Retina (tissue), 1 donor: Measurements from ENCODE around the gene MTLN.
"Not testable (repeated sequence)": the region's sequence is repeated elsewhere in the genome, so short reads cannot be mapped to it uniquely, and the experiment has no call there.

Source experiments
- DNase-seq: peaks from one replicate; pipeline ENCODE4 v3.0.0-alpha.2; 2016

Gene MTLN

GRCh38 chr2:110198016-110198415 lies 14.3 kb downstream of the MTLN start:
- DNase-seq, result no peak

- no peak for DNase-seq
Observed at GRCh38 chr2:110197452-110197851, 14.9 kb downstream of the MTLN start.

GRCh38 chr2:110190169-110190568 lies 22.2 kb downstream of the MTLN start:
- not testable (repeated sequence) for DNase-seq

- no peak for DNase-seq
Observed at GRCh38 chr2:110182449-110182848, 29.9 kb downstream of the MTLN start.

GRCh38 chr2:110180036-110180435 lies 32.3 kb downstream of the MTLN start:
- DNase-seq, result no peak

- DNase-seq, result no peak
Observed at GRCh38 chr2:110173523-110173922, 38.8 kb downstream of the MTLN start.

- DNase-seq, result no peak
Observed at GRCh38 chr2:110172506-110172905, 39.8 kb downstream of the MTLN start.

GRCh38 chr2:110170102-110170501 lies 42.2 kb downstream of the MTLN start:
- DNase-seq, result no peak

GRCh38 chr2:110167326-110168000 lies 44.9 kb downstream of the MTLN start:
- no peak for DNase-seq

- DNase-seq, result no peak
Observed at GRCh38 chr2:110166266-110166665, 46.1 kb downstream of the MTLN start.
